GM12874 (cell line): Measurements from ENCODE around the gene NDUFC1.

Experiments
- CTCF ChIP-seq: IDR thresholded peaks from 2 replicates; pipeline ENCODE4 v1.5.1; 2011; ENCODE audit warnings: low read depth, mild to moderate bottlenecking, control low read depth, low read length, moderate library complexity; ENCODE audit not compliant: insufficient read depth

NDUFC1 gene

DNA sequence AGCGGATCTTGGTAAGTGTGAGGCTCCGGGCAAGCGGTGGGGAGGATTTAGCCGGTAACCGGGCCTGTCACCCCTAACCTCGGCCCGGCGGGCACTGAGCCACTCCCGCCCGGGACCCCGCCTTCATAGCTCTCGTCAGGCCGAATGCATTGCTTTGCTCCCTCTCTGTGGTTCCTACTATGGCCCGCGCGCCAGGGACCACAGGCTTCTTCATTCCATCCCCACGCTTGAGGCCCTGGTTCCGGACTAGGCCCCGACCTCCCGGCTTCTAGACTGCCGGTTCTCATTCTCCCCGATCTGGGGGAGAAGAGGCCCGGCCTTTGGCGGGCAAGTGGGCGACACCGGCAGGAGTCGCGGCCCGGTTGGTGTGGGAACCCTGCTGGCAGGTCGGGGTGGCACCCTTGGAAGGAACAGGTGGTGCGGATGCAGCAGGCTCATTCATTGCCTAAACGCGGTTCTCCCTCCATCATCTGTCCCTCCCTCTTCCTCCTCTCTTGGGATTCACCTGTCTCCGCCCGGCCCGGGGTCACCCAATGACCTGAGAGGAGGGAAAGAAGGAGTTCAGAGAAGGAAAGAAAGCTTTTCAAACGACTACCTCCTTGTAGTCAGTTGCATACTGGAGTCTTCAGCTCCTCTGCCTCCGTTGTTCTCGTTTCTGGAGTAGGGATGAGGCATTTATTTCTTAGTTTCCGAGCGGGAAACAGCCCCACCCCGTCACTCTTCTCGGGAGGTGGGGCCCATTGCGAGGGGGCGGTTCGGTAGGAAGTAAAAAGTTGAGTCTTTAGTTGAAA lies at the start of gene NDUFC1:
TSS of gene NDUFC1 (minus strand) at position 657 of the 791 bp plus-strand sequence. CDS start 6,679 bp downstream, outside the sequence.
- TF ChIP-seq CTCF = peak; percentile 45

DNA sequence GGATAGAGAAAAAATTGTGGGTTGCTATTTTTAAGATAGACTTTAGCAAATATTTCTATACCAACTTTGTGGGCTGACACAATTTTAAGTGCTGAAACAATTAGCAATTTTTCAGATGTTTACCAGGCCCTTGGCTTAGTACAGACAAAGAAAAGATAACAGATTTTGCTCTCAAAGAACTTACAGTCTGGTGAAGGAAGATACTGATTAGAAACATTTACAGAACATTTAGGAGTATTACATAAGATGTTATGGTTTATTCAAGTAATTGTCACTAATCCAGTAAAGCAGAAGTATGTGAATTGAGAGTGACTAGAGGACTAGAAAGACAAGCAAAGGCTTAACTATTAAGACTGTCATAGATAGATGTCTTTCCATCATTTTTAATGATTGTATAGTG lies 35.3 kb upstream of the NDUFC1 start:
- no peak for TF ChIP-seq CTCF

DNA sequence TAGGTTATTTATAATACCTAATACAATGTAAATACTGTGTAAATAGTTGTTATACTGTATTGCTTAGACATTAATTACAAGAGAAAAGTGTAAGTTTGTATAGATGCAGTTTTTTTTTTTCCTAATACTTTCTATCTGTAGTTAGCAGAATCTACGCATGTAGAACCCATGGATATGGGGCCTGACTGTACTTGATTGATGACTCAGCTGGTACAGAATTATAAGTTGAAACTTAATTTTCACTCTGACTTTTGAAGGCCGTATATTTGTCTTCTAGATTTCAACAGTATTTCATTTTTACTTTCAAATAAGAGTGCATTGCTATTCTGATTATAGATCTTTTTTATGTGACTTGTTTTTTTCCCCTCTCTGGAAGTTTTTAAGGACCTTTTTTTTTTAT lies 30.8 kb upstream of the NDUFC1 start:
- no peak for TF ChIP-seq CTCF

DNA sequence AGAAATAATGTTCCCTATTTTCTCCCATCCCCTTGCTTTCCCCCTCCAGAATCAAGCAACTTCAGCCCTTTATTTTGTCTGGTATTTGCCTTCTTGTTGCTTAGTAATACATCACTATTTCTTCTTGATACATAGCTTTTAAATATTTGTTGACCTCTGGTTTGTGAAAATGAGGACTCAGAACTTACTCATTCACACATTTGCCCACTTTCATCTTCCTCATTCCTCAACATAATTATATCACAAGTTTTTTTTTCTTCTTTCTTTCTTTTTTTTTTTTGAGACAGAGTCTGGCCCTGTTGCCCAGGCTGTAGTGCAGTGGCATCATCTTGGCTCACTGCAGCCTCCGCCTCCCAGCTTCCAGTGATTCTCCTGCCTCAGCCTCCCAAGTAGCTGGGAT lies 28.9 kb upstream of the NDUFC1 start:
- TF ChIP-seq CTCF = no peak

GRCh38 chr4:139330283-139330682 lies 28.0 kb upstream of the NDUFC1 start:
- no peak for TF ChIP-seq CTCF

DNA sequence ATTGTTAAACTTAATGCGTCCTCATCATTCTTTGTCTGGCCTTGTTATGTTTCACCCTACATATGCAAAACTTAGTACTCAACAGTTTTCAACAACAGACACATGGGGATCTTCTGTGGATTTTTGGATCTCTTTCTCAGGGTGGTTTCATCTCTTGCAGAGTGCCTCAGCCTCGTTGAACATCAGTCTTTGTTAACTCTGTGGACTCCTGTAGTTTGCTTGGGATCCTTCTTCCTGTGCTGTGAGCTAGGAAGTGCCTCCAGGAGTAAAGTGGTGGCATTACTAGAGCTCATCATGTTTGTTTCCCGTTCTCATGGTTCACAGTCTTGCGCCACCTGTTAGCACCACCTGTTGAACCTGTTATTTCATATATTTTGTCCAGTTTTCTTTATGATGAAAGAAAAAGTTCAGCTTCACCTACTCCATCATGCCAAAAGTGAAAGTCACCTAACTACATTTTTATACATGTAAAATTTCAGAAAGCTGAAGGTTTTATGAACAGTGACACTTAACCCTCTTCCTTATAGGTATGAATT lies 27.5 kb upstream of the NDUFC1 start:
- TF ChIP-seq CTCF = no peak

- TF ChIP-seq CTCF = no peak
These were observed 22.3 kb upstream of the NDUFC1 start for GRCh38 chr4:139324620-139325019.
